Measurements from ENCODE around the gene ZCCHC3. TPM values are rescaled to one million over a fixed set of nuclear protein-coding genes. Genes with fewer than 3 reads are reported as not detected.
A peak's percentile ranks its signal among the peaks of the same experiment; 100 is the strongest.

The ZCCHC3 gene
- total RNA-seq, 1 donor from 2014 or later = 15.7 TPM

- DNase-seq = peak; percentile 83
- no peak for TF ChIP-seq CTCF (IDR thresholded peaks at IDR 0.05)
- intact Hi-C loops (cut with DNase I) = no loop called here
Measured at GRCh38 chr20:346640-347316, 49.4 kb downstream of the ZCCHC3 start, which contains the start of gene NRSN2. NRSN2 (plus strand) TSS chr20:347111; CDS start chr20:349644, 2,533 bp downstream.

GRCh38 chr20:347317-347639 lies 49.9 kb downstream of the ZCCHC3 start:
- intact Hi-C loops (cut with DNase I) = no loop called here
- peak overlapping the region; percentile 79 for H3K4me3 ChIP-seq
- peak overlapping the region; percentile 80 for H3K27ac ChIP-seq

More at GRCh38 chr20:346640-347316, 49.4 kb downstream of the ZCCHC3 start, which contains the start of gene NRSN2:
- Histone ChIP-seq H3K9me3 (no peaks in the 10 kb centered on the region), H3K36me3 (no peaks in the 10 kb centered on the region), H3K27me3 (no peaks in the 10 kb centered on the region), H3K4me1 (peaks cover 3% of the 10 kb centered on the region), H3K4me3 (peak within 1 kb of the TSS; percentile 79), H3K27ac (peak within 1 kb of the TSS; percentile 80)
- peak; percentile 70 for ATAC-seq

DNA sequence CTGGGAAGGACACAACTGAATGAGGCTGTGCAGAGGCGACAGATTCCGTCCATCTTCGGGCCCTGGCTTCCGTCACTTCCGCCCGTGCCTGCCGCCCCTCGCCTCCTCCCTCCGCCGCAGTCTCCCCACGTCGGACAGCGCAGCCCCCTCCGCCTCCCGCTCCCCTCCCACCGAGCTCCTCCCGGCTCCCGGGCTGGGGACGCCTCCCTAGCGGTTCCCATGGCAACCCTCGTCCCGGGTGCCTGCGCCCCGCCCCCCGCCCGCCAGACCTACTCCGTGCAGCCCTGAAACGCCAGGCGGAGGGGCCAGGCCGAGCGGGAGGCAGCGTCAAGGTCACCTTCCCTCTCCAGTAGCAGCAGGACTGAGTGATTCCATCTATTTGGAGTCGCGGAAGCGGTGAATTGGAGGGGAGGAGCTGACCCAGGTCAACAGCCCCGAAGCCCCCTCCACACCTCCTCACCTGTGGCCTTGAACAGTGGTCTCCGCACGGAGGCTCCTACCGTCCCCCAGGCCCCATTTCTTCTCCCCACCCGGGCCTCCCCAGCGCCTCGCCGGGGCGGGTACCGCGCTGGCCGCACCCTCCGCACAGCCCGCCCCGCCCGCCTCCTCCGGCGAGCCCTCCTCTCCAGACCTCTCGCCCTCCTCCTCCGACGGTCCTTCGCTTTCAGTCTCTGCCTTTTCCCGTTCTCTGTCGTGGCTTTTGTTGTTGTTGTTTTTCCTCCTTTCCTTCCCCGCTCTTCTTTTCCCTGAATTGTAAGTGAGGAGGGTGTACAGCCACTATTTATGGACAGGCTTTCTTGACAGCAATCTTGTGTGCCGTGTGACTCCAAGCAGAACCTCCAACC lies 50.5 kb downstream of the ZCCHC3 start:
- Histone ChIP-seq H3K4me3 (peak overlapping the region; percentile 79), H3K27me3 (no peaks in the 10 kb centered on the region), H3K27ac (peak overlapping the region; percentile 80), H3K4me1 (peaks cover 3% of the 10 kb centered on the region), H3K9me3 (no peaks in the 10 kb centered on the region), H3K36me3 (no peaks in the 10 kb centered on the region)
- intact Hi-C loops (cut with DNase I) = no loop called here
- no peak for TF ChIP-seq CTCF (IDR thresholded peaks at IDR 0.05)
- DNase-seq = peak; percentile 94
- ATAC-seq = peak; percentile 90

More at GRCh38 chr20:347317-347639, 49.9 kb downstream of the ZCCHC3 start:
- ATAC-seq = no peak
- no peaks in the 10 kb centered on the region for H3K9me3 ChIP-seq
- peaks cover 3% of the 10 kb centered on the region for H3K4me1 ChIP-seq
- H3K36me3 ChIP-seq = no peaks in the 10 kb centered on the region
- no peak for TF ChIP-seq CTCF (IDR thresholded peaks at IDR 0.05)
- no peak for DNase-seq
- H3K27me3 ChIP-seq = no peaks in the 10 kb centered on the region

DNA sequence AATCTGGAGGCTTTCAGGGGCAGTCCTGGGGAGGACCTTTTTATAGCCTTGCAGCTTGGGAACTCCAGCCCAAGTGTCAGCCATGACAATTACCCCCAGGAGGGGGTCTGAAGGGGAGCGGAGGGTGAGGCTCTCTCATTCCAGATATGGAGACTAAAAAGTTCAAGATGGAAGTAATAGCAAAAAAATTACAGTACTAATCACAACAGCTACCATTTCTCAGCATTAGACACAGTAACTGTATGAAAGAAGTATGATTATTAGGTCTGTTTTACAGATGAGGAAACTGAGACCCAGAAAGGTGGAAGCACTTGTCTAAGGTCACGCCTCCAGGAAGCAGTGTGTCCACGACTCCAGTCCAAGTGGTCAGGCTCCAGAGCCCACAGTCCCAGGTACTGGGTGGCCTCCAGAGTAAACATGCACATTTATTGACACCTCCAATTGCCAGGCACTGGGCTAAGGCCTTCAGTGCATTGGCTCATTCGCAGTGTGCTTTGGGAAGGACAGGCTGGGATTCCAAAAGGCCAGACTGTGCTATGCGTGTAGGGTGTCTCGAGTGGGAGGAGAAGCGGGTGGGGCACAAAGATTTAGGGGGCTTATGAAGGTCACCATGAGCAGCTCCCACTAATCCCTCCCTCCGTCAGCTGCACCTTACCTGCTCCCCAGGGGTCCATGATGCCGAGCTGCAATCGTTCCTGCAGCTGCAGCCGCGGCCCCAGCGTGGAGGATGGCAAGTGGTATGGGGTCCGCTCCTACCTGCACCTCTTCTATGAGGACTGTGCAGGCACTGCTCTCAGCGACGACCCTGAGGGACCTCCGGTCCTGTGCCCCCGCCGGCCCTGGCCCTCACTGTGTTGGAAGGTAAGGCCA lies 51.8 kb downstream of the ZCCHC3 start:
- Histone ChIP-seq H3K27ac (no peak overlapping the region), H3K27me3 (no peaks in the 10 kb centered on the region), H3K36me3 (no peaks in the 10 kb centered on the region), H3K4me3 (no peak overlapping the region), H3K4me1 (peaks cover 3% of the 10 kb centered on the region), H3K9me3 (no peaks in the 10 kb centered on the region)
- DNase-seq = no peak
- no peak for TF ChIP-seq CTCF (IDR thresholded peaks at IDR 0.05)
- ATAC-seq = no peak
- intact Hi-C loops (cut with DNase I) = no loop called here

Other genes starting within 250 kb of the ZCCHC3 start
- not detected for gene DEFB125, start 209.9 kb upstream of the ZCCHC3 start, total RNA-seq
- gene DEFB126, start 155.0 kb upstream of the ZCCHC3 start, total RNA-seq = not detected
- gene DEFB127, start 140.1 kb upstream of the ZCCHC3 start, total RNA-seq = not detected
- not detected for gene DEFB128, start 107.9 kb upstream of the ZCCHC3 start, total RNA-seq
- gene DEFB129, start 70.3 kb upstream of the ZCCHC3 start, total RNA-seq = not detected
- gene DEFB132, start 39.8 kb upstream of the ZCCHC3 start, total RNA-seq = not detected
- 8.8 TPM for gene C20orf96, start 6.8 kb upstream of the ZCCHC3 start, total RNA-seq
- 8.4 TPM for gene SOX12, start 28.0 kb downstream of the ZCCHC3 start, total RNA-seq
- gene NRSN2, start 49.5 kb downstream of the ZCCHC3 start, total RNA-seq = 19.9 TPM
- gene TRIB3, start 83.2 kb downstream of the ZCCHC3 start, total RNA-seq = 16.8 TPM
- 101 TPM for gene RBCK1, start 110.7 kb downstream of the ZCCHC3 start, total RNA-seq
- 38.4 TPM for gene TBC1D20, start 165.0 kb downstream of the ZCCHC3 start, total RNA-seq
- 84.8 TPM for gene CSNK2A1, start 246.2 kb downstream of the ZCCHC3 start, total RNA-seq